Measurements from ENCODE around the gene LRRC58.
"Not testable (repeated sequence)": the region's sequence is repeated elsewhere in the genome, so short reads cannot be mapped to it uniquely, and the experiment has no call there.

Gene LRRC58

DNA sequence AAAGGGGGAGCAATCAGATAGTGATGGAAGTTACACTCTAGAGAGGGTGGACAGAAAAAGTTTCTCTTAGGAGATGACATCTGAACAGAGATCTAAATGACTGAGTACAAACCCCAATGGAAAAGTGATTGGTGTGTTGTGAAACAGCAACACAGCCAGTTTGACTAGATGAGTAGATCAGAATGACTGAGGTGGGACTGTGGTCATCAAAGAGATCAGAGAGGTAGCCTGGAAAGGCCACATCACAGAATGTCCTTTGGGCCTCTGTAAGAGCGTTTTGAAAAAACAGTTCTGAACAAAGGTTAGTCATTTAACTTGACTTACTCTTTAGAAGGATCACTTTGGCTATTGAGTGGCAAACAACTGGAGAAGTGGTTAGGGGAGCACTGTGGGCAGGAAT, 10.6 kb downstream of the LRRC58 start:
- no peak for FAIRE-seq

DNA sequence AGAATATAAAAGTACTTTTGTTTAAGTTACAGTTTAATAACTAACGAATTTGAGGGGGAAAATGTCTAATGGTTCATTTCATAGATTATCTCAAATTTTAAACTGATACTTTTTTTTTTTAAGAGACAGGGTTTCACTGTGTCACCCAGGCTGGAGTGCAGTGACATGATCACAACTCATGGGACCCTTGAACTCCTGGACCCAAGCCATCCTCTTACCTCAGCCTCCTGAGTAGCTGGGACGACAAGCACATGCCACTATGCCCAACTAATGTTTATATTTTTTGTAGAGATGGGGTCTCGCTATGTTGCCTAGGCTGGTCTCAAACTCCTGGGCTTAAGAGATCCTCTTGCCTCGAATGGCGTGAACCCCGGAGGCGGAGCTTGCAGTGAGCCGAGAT, 16.5 kb downstream of the LRRC58 start:
- FAIRE-seq: no peak

DNA sequence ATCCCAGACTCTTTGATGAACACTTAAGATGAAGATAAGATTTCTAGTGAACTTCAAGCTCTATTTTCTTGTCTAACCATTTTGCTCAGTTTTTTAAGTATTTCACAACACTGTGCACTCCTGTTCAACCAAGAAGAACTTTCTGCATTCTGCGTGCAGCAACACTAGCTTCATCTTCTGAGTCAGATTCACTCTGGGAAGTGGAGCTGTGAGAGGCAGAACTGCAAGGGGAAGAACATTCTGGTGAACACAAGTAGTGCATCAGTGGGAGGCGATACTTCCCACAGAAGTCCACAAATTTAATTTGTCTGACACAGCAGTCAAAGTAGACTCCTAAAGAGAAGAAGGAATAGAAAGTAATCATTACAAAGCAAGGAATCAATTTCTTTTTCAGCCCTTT, 18.1 kb downstream of the LRRC58 start:
- FAIRE-seq: no peak

DNA sequence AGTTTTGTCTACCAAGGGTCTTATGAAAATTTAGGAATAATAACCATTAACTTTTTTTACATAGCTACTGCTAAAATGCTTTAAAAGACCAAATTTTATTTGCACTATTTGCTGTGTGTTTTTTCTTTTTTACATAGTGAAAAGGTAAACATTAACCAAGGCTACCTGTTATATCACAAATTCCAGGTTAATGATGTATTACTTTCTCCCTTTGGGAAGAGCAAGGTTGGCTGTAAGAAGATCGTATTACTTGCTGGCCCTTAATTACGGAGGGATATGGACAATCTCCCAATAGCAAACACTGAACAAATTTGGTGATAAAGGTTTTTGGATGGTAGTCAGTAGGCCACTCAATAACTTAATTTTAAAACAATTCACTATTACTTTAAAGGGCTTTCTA, 22.4 kb downstream of the LRRC58 start:
- FAIRE-seq: no peak

DNA sequence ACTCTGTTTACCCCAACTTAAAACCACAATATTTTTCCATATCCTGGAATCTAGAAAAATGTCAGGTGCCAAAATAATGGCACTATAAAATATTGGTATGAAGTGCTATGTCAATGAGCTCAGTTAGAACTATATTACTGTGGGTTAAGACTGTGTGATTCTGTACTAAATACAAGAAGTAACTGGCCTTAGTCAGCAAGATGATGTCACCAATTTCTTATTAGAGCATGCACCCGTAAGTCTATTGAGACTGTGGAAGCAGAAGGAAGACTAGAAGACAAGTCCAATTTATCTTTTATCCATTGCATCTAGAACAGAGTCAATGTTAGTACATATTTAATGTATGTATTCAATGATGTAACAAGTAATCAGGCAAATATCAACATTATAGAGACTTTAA, 25.0 kb downstream of the LRRC58 start:
- no peak for FAIRE-seq

DNA sequence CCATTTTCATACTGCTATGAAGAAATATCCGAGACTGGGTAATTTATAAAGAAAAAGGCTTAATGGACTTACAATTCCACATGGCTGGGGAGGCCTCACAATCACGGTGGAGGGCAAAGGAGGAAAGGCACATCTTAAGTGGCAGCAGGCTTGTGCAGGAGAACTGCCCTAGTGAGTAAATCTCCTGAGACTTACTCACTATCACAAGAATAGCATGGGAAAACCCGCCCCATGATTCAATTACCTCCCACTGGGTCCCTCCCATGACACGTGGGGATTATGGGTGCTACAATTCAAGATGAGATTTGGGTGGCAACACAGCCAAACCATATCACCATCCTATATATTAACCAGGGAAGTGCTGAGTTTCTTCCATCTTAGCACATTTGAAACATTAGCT, 25.4 kb downstream of the LRRC58 start:
- FAIRE-seq: not testable (repeated sequence)

DNA sequence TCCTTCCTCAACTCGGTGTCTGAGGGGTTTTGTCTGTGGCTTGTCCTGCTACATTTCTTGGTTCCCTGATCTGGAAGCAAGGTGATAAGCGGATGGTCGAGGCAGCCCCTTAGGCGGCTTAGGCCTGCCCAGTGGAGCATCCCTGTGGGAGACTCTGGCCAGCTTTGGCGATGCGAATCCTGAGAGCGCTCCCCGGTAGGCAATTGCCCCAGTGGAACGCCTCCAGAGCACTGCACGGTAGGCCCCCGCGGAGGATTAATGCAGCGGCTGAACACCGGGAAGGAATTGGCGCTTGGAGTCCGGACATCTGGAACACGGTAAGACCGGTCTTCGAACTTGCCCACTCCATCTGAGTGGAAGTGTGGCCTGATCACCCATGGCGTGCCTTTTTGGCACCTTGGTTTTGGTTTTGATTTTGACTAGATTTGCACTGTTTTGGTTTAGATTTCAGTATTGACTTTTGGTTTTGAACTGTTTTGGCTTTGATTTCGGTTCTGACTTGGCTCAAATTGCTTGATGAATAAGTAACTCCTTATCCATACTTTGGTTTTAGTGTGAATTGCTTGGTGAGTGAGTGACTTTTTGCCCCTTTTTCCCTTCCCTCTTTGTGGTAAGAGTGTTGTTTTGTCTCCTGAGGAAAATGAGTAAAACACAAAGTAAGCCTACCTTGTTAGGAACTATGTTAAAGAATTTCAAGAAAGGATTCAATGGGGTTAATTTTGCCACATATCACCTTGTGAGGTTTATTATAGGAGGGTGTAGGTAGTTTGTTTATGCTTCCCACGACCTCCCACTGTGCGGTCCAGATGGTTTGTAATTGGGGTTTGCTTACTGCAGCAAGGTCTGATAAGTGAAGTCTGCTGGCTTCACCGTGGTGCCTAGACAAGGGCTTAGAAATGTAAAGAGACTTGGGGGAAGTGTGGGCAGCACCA, 37.0 kb downstream of the LRRC58 start:
- FAIRE-seq: no peak

DNA sequence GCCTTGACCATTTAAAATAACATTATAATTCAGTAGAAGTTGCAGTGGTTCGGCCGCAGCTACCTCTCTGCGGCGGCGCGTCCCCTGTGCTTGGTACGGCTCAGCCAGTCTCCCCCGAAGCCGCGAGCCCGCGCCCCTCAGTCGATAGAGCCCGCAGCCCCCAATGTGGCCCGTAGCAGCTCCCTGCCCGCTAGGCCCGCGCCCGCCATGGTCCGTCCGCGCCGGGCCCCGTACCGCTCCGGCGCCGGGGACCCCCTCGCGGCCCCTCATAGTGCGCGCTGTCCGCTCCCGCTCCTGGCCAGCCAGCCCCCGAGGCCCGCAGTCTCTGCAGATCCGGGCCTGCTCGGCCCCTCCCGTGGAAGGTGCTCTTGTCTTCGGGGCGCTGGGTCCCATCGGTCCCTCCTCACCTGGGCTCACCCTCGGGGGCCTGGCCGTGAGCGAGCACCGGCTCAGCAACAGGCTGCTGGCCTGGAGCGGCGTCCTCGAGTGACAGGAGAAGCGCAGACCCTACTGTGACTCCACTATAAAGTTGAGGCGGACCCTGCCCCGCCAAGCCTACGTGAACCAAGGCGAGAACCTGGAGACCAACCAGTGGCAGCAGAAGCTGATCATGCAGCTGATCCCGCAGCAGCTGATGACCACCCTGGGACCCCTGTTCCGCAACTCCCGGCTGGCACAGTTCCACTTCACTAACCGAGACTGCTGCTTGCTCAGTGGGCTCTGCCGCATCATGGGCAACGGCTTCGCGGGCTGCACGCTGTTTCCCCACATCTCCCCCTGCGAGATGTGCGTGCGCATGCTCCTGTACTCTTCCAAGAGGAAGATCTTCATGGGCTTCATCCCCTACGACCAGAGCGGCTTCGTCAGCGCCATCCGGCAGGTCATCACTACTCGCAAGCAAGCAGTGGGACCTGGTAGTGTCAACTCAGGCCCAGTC, 42.4 kb downstream of the LRRC58 start:
- no peak for FAIRE-seq

DNA sequence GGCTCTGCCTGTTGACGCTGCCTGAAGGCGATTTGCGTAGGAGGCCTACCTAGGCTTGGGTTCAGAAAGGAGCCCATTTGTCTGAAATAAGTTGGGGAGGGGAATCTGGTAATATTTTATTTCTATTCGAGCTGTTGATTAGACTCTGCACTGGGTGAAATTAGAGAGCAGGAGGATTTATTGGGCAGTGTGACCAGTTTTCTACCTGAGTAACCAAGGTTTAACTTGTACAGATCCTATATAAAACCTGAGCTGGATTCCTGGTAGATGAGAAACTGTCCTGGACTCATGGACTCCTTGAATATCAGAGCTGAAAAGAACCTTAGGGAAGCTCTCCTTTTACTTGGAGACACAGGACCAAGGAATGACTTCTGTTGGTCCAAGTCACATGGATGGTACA, 44.5 kb downstream of the LRRC58 start:
- FAIRE-seq: no peak

DNA sequence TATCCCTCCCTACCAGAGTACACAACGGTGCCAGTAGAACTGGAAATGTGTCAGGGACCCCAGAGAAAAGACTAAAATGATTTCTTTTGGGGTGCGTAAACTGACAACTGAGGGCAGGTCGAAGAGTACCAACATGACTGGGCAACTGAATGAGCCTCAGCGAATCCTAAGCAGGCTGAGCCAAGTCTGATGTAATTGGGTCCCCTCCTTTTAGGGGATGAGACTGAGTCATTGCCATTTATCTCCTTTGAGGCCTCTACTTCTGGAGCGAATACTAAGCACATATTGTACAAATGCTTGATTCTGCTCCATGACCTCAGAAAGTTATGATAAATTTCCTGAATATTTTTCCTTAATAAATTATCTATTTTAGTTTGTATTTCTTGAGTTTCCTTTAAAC, 46.8 kb downstream of the LRRC58 start:
- no peak for FAIRE-seq

DNA sequence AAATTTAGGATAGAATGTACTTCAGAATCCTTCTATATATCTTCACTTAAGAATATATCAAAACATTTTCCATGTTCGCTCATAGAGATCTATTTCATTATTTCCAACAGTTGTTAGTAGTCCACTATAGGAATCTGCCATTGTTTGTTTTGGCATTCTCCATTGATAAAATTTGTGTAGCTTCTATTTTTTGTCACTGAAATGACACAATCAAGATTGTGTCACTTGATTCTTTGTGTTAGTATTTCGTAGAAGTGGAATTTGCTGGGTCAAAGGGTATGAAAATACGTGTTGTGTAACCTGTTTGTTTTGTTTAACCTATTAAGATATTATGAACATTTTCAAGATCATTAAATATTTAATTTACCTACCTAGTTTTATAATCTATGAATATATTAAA, 48.2 kb downstream of the LRRC58 start:
- FAIRE-seq: no peak

DNA sequence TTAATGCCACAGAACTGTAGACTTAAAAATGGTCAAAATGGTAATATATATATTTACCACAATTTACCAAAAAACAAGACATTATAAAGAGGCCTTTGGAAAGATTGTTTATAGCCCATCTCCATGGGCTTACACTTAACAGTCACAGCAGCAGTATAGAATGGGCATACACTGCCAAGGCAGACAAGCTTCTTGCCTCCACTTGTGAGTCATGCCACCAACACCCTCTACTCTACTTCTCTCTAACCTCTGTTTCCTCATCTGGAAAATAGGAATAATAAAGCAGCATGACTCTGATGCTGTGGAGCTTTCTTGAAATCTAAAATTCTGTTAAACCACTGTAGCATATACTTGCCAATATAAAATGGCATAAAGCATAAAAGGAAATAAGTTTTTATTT, 49.8 kb downstream of the LRRC58 start:
- no peak for FAIRE-seq

DNA sequence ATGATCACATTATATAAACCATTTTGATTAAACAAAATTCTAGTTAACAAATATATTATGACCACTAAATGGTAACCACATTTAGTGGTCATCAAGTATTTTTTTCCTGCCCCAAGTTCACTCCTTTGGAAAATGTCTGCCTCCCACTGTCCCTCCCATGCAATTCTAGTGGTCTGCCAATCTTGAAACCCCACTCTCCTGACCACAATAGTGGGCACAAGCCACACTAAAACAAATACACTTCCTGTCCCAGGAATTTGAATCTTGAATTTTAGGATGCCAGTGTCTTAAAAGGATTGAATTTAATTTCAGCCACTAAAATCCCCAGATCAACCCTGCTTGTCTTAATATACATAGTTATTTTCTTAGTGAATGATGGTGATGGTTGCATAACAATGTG, 50.2 kb downstream of the LRRC58 start:
- no peak for FAIRE-seq

DNA sequence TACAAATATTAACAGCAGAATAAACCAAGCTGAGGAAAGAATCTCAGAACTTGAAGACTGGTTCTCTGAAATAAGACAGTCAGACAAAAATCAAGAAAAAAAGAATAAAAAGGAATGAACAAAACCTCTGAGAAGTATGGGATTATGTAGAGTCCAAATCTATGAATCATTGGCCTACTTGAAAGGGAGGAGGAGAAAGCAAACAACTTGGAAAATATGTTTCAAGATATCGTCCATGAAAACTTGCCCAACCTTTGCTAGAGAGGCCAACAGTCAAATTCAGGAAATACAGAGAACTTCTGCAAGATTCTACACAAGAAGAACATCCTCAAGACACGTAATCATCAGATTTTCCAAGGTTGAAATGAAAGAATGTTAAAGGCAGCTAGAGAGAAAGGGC, 57.6 kb downstream of the LRRC58 start:
- FAIRE-seq: not testable (repeated sequence)

DNA sequence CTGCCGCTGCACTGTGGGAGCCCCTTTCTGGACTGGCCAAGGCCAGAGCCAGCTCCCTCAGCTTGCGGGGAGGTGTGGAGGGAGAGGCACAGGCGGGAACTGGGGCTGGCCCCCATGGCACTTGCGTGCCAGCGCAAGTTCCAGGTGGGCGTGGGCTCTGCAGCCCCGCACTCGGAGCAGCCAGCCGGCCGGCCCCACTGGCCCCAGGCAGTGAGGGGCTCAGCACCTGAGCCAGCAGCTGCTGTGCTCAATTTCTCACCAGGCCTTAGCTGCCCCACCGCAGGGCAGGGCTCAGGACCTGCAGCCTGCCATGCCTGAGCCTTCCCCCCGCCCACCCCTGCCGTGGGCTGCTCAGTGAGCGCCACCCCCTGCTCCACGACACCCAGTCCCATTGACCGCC, 59.5 kb downstream of the LRRC58 start:
- FAIRE-seq: no peak

DNA sequence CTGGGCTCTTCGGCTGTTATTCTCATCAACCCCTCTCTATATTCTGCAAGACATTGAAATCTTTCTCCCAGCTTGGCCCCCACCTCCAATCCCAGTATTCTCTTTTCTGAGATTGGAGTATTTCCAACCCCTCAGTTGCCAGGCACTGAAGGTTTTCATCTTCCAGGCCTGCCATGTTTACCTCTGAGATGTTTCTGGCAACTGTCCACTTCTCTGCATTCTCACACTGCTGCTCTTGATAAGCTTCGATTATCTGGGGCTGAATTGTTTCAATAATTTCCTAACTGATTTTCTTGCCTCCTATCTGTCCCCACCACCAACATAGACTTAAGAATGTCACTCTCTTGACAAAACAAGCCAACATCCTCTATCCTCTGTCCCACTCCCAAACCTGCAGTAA, 62.7 kb downstream of the LRRC58 start:
- no peak for FAIRE-seq

DNA sequence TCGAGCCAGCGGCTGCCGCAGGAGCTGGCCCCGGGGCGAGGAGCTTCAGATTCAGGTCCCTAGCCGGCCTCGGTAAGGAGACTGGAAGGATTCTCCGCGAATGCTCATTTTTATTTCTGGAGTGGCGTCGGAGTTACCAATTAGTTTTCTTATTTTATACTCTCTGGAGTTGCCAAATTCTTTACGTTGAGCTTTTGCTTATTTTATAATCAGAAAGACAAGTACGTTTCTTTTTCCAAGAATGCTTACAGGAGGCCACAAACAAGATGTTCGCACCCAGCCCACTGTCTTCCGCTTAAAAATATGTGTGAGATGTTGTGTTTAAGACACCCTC, 63.7 kb downstream of the LRRC58 start:
- no peak for FAIRE-seq

DNA sequence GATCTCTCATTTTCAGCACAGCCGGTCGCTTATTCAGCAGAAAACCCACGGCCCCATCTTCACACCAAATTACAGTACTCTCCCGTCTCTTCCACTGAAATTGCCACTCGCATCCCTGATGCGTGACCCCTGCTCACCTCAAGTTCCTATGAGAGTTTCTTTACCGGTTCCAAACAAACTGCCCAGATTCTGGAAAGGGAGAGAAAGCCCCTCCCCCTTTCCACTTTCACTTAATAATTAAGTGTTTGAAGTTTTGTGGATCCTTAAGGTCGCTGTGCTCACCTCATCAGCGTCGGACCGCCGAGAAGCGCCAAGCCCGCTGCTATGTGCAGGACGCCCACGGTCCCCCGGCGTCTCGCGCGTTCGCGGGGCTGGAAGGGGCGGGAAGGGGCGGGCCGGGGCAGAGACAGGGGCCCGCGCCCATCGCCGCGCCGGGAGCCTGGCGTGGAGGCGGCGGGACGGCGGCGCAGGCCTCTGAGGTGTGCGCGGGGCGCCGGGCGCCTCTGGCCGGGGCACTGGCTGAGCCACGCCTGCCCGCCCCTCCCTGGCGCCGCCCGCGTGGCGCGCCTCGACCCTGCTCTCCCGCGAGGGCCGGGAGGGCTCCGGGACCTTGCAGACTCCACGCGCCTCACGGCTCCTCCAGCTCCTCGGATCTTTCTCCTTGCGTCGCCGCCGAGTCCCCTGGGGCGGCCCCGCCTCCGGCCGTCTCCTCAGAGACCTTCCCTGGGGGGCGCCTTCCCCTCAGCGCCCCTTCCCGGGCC, 64.2 kb downstream of the LRRC58 start, which contains the start of gene GPR156:
Gene GPR156 (minus strand): TSS at position 476 of the 761 bp plus-strand sequence. CDS start 41,124 bp downstream, outside the sequence.
- FAIRE-seq: no peak

DNA sequence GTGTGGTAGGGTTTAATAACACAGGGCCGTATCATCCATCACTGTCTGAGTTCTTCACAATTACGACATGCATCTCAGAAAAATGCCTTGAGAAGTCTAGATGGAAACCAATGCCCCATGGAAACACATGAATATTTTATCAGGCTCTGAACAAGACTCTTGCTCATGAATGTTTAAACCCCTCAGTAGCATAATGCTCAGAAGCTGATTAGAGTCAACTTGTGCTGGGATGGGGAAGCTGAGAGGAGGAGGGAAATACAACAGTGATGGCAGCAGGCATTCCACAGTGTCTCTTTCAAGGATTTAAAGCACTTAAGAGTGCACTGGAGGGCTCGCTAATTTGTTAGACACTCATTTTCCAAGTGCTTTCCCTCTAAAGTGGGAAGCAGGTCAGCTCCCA, 67.9 kb downstream of the LRRC58 start:
- no peak for FAIRE-seq

DNA sequence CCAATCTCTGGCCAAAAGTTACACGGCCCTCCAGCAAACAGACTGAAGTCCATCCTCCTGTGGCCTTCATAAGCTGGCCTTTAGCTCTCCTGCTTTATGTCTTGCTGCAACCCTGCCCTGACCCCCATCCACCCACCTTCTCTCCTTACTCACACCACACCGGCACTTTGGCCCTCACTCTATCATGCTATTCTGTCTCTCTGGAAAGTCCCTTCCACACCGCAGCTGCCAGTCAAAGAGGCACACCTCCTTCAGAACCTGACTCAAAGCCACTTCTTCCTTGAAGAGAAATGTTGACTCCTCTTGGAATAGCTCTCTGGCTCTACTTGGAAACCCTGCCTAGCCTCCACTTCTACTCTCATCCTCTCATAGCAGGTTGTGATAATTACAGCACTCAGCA, 68.6 kb downstream of the LRRC58 start:
- FAIRE-seq: no peak

DNA sequence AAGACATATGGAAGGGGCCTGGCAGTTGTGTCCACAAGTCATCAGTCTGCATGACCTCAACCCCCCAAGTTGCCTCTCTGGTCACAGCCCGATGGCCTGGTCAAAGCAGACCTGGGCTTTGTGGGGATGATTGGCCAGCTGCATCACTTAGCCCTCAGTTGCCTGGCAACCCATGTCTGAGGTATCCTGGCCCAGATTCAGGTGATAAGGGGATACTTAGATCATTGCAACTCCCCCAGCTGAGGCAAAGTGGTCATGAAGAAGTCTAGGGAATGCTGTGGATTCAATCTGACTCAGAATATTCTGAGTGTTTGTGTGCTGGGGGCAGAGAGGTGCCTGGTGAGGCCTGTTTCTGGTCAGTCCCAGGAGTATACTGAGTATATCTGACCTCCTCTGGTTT, 69.1 kb downstream of the LRRC58 start:
- no peak for FAIRE-seq

DNA sequence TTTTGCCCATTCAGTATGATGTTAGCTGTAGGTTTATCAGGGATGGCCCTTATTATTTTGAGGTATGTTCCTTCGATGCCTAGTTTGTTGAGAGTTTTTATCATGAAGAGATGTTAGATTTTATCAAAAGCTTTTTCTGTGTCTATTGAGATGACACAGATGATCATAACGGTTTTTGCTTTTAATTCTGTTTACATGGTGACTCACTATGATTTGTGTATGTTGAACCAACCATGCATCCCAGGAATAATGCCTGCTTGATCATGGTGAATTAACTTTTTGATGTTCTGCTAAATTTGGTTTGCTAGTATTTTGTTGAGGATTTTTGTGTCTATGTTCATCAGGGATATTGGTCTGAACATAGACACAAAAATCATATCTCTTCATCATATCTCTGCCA, 72.4 kb downstream of the LRRC58 start:
- no peak for FAIRE-seq

DNA sequence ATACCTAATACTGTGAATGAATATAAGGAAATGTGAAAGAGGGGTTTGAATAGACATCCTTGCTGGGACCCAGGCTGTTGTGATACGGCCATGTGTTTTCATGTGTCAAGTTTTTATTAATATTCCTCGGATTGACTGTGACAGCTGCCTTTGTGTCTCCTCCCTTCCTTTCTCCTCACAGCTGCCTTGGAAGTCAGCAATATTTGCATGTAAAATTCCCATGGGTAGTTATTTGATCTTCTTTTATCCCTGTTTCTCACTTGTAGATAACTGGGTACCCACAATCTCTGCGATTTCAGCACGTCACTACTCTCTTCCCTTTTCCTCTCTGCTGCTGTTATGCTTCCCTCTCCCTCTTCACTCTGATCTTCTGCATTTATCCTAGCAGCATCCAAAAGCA, 73.5 kb downstream of the LRRC58 start:
- no peak for FAIRE-seq

Data from TTC549 (cell line).